ENCODE data around the gene ETV4.

ETV4 gene

GRCh38 chr17:43572368-43572980, 26.3 kb upstream of the ETV4 start:
- no peaks in the 10 kb centered on the region for H3K36me3 ChIP-seq (ENCODE audit: control insufficient read depth in 1 of 2, insufficient read depth in 2 of 2, low read depth in 1 of 2, low read length in 2 of 2)
- 90% methylated on average over 5 of the region's 5 CpGs for WGBS
- H3K79me1 ChIP-seq (replicated peaks; ENCODE audit: low read length, poor library complexity, severe bottlenecking): no peaks in the 10 kb centered on the region
- no peaks in the 10 kb centered on the region for H3K9me3 ChIP-seq (ENCODE audit: control insufficient read depth, low read length)
- H3K4ac ChIP-seq (ENCODE audit: low read depth in 1 of 2, low read length in 2 of 2): no peak overlapping the region
- no peak overlapping the region for H2BK120ac ChIP-seq (ENCODE audit: low read depth, low read length)
- H3K23ac ChIP-seq (ENCODE audit: low read length in 2 of 2): no peak overlapping the region
- no peak overlapping the region for H3K9ac ChIP-seq (ENCODE audit: low read length)
- DNase-seq: no peak
- peaks cover 13 to 36% of the 10 kb centered on the region in 2 experiments for H3K27me3 ChIP-seq (ENCODE audit: control insufficient read depth in 1 of 2, insufficient read depth in 1 of 2, low read length in 2 of 2)
- H3K14ac ChIP-seq (ENCODE audit: low read length in 2 of 2): no peak overlapping the region
- no peak overlapping the region for H2AK5ac ChIP-seq (ENCODE audit: low read length, severe bottlenecking)
- H2BK15ac ChIP-seq (ENCODE audit: low read depth, poor library complexity, severe bottlenecking): no peak overlapping the region
- no peak overlapping the region for H3K4me3 ChIP-seq (ENCODE audit: insufficient read depth in 1 of 2, low read depth in 1 of 2, low read length in 2 of 2)
- no peak overlapping the region for H2BK12ac ChIP-seq (ENCODE audit: low read length in 2 of 2)
- no peak overlapping the region for H2AFZ ChIP-seq (ENCODE audit: low read depth, low read length)
- H3K27ac ChIP-seq (ENCODE audit: low read length, poor library complexity, severe bottlenecking): no peak overlapping the region
- H3K4me2 ChIP-seq (ENCODE audit: low read length, poor library complexity, severe bottlenecking): no peak overlapping the region
- H3K4me1 ChIP-seq (ENCODE audit: control insufficient read depth, insufficient read depth, low read depth, low read length): no peaks in the 10 kb centered on the region
- no peak overlapping the region for H2BK5ac ChIP-seq (ENCODE audit: low read depth, low read length, poor library complexity, severe bottlenecking)
- no peak overlapping the region for H4K8ac ChIP-seq (ENCODE audit: low read length)
- no peak overlapping the region for H3K18ac ChIP-seq (ENCODE audit: low read depth in 1 of 2, low read length in 2 of 2)
- H4K91ac ChIP-seq (ENCODE audit: low read length): no peak overlapping the region

GRCh38 chr17:43570518-43570928, 24.4 kb upstream of the ETV4 start:
- peak; percentile 37 for DNase-seq
- no peaks in the 10 kb centered on the region for H3K4me1 ChIP-seq (ENCODE audit: control insufficient read depth, insufficient read depth, low read depth, low read length)
- no peak overlapping the region for H3K4me2 ChIP-seq (ENCODE audit: low read length, poor library complexity, severe bottlenecking)
- no peak overlapping the region for H2BK15ac ChIP-seq (ENCODE audit: low read depth, poor library complexity, severe bottlenecking)
- H2BK120ac ChIP-seq (ENCODE audit: low read depth, low read length): no peak overlapping the region
- H2AK5ac ChIP-seq (ENCODE audit: low read length, severe bottlenecking): no peak overlapping the region
- H2BK12ac ChIP-seq (ENCODE audit: low read length in 2 of 2): no peak overlapping the region
- H3K9ac ChIP-seq (ENCODE audit: low read length): no peak overlapping the region
- no peak overlapping the region for H3K23ac ChIP-seq (ENCODE audit: low read length in 2 of 2)
- H3K27me3 ChIP-seq (ENCODE audit: control insufficient read depth in 1 of 2, insufficient read depth in 1 of 2, low read length in 2 of 2): peaks cover 13 to 27% of the 10 kb centered on the region in 2 experiments
- H3K36me3 ChIP-seq (ENCODE audit: control insufficient read depth in 1 of 2, insufficient read depth in 2 of 2, low read depth in 1 of 2, low read length in 2 of 2): no peaks in the 10 kb centered on the region
- H2BK5ac ChIP-seq (ENCODE audit: low read depth, low read length, poor library complexity, severe bottlenecking): no peak overlapping the region
- no peak overlapping the region for H3K18ac ChIP-seq (ENCODE audit: low read depth in 1 of 2, low read length in 2 of 2)
- no peak overlapping the region for H4K91ac ChIP-seq (ENCODE audit: low read length)
- H3K79me1 ChIP-seq (replicated peaks; ENCODE audit: low read length, poor library complexity, severe bottlenecking): no peaks in the 10 kb centered on the region
- WGBS: 50% methylated on average over 3 of the region's 3 CpGs
- H3K4ac ChIP-seq (ENCODE audit: low read depth in 1 of 2, low read length in 2 of 2): no peak overlapping the region
- no peaks in the 10 kb centered on the region for H3K9me3 ChIP-seq (ENCODE audit: control insufficient read depth, low read length)
- H2AFZ ChIP-seq (ENCODE audit: low read depth, low read length): no peak overlapping the region
- H3K4me3 ChIP-seq (ENCODE audit: insufficient read depth in 1 of 2, low read depth in 1 of 2, low read length in 2 of 2): no peak overlapping the region
- no peak overlapping the region for H3K27ac ChIP-seq (ENCODE audit: low read length, poor library complexity, severe bottlenecking)
- no peak overlapping the region for H4K8ac ChIP-seq (ENCODE audit: low read length)
- H3K14ac ChIP-seq (ENCODE audit: low read length in 2 of 2): no peak overlapping the region

GRCh38 chr17:43568506-43569082, 22.5 kb upstream of the ETV4 start:
- Histone ChIP-seq H2AK5ac (ENCODE audit: low read length, severe bottlenecking) (no peak overlapping the region), H3K36me3 (ENCODE audit: control insufficient read depth in 1 of 2, insufficient read depth in 2 of 2, low read depth in 1 of 2, low read length in 2 of 2) (no peaks in the 10 kb centered on the region), H3K14ac (ENCODE audit: low read length in 2 of 2) (no peak overlapping the region), H2BK15ac (ENCODE audit: low read depth, poor library complexity, severe bottlenecking) (no peak overlapping the region), H2BK5ac (ENCODE audit: low read depth, low read length, poor library complexity, severe bottlenecking) (no peak overlapping the region), H3K9ac (ENCODE audit: low read length) (no peak overlapping the region), H3K4ac (ENCODE audit: low read depth in 1 of 2, low read length in 2 of 2) (no peak overlapping the region), H3K27me3 (ENCODE audit: control insufficient read depth in 1 of 2, insufficient read depth in 1 of 2, low read length in 2 of 2) (peaks cover 13 to 22% of the 10 kb centered on the region in 2 experiments), H3K23ac (ENCODE audit: low read length in 2 of 2) (no peak overlapping the region), H2BK120ac (ENCODE audit: low read depth, low read length) (no peak overlapping the region), H2AFZ (ENCODE audit: low read depth, low read length) (no peak overlapping the region), H3K4me2 (ENCODE audit: low read length, poor library complexity, severe bottlenecking) (no peak overlapping the region), H4K8ac (ENCODE audit: low read length) (no peak overlapping the region), H3K27ac (ENCODE audit: low read length, poor library complexity, severe bottlenecking) (no peak overlapping the region), H3K9me3 (ENCODE audit: control insufficient read depth, low read length) (no peaks in the 10 kb centered on the region), H3K4me1 (ENCODE audit: control insufficient read depth, insufficient read depth, low read depth, low read length) (peaks cover under 1% of the 10 kb centered on the region), H3K4me3 (ENCODE audit: insufficient read depth in 1 of 2, low read depth in 1 of 2, low read length in 2 of 2) (no peak overlapping the region), H3K79me1 (replicated peaks; ENCODE audit: low read length, poor library complexity, severe bottlenecking) (no peaks in the 10 kb centered on the region), H2BK12ac (ENCODE audit: low read length in 2 of 2) (no peak overlapping the region), H4K91ac (ENCODE audit: low read length) (no peak overlapping the region), H3K18ac (ENCODE audit: low read depth in 1 of 2, low read length in 2 of 2) (no peak overlapping the region)
- DNase-seq: no peak
- WGBS: 93% methylated on average over 5 of the region's 5 CpGs

- Histone ChIP-seq H3K4me1 (ENCODE audit: control insufficient read depth, insufficient read depth, low read depth, low read length) (peaks cover 4% of the 10 kb centered on the region), H3K4ac (ENCODE audit: low read depth in 1 of 2, low read length in 2 of 2) (no peak overlapping the region), H3K18ac (ENCODE audit: low read depth in 1 of 2, low read length in 2 of 2) (no peak overlapping the region), H2AK5ac (ENCODE audit: low read length, severe bottlenecking) (no peak overlapping the region), H2BK12ac (ENCODE audit: low read length in 2 of 2) (no peak overlapping the region), H3K79me1 (replicated peaks; ENCODE audit: low read length, poor library complexity, severe bottlenecking) (no peaks in the 10 kb centered on the region), H3K23ac (ENCODE audit: low read length in 2 of 2) (no peak overlapping the region), H3K4me2 (ENCODE audit: low read length, poor library complexity, severe bottlenecking) (no peak overlapping the region), H4K91ac (ENCODE audit: low read length) (no peak overlapping the region), H4K8ac (ENCODE audit: low read length) (no peak overlapping the region), H3K36me3 (ENCODE audit: control insufficient read depth in 1 of 2, insufficient read depth in 2 of 2, low read depth in 1 of 2, low read length in 2 of 2) (no peaks in the 10 kb centered on the region), H3K9ac (ENCODE audit: low read length) (no peak overlapping the region), H3K27me3 (ENCODE audit: control insufficient read depth in 1 of 2, insufficient read depth in 1 of 2, low read length in 2 of 2) (peaks cover 41 to 45% of the 10 kb centered on the region in 2 experiments), H3K4me3 (ENCODE audit: insufficient read depth in 1 of 2, low read depth in 1 of 2, low read length in 2 of 2) (no peak overlapping the region), H3K9me3 (ENCODE audit: control insufficient read depth, low read length) (no peaks in the 10 kb centered on the region), H2AFZ (ENCODE audit: low read depth, low read length) (no peak overlapping the region), H3K14ac (ENCODE audit: low read length in 2 of 2) (no peak overlapping the region), H2BK15ac (ENCODE audit: low read depth, poor library complexity, severe bottlenecking) (no peak overlapping the region), H2BK120ac (ENCODE audit: low read depth, low read length) (no peak overlapping the region), H2BK5ac (ENCODE audit: low read depth, low read length, poor library complexity, severe bottlenecking) (no peak overlapping the region), H3K27ac (ENCODE audit: low read length, poor library complexity, severe bottlenecking) (no peak overlapping the region)
- no peak for DNase-seq
- 71% methylated on average over 11 of the region's 15 CpGs for WGBS
Observed at GRCh38 chr17:43563600-43564594, 17.8 kb upstream of the ETV4 start.
